Prostate gland (tissue), 2 donors: Measurements from ENCODE around the gene APBA2.

Experiments used
- CTCF ChIP-seq, 4 experiments: fragments of 200-600 bp in 2 of 4; fragments of 450-650 bp in 2 of 4; sonication (generic) in 2 of 4; IDR thresholded peaks; 1 replicate in 3 of 4; 2 replicates in 1 of 4; pipeline ENCODE4 v1.5.1; 2016 to 2019; ENCODE audit warnings: antibody characterized with exemption in 4 of 4, mild to moderate bottlenecking in 2 of 4, moderate library complexity in 2 of 4
- POLR2A ChIP-seq: fragments of 450-650 bp; IDR thresholded peaks from one replicate; pipeline ENCODE4 v1.6.1; 2016; ENCODE audit warnings: antibody characterized with exemption, mild to moderate bottlenecking
- POLR2AphosphoS5 ChIP-seq: sonication (generic); formaldehyde crosslinking; IDR thresholded peaks from one replicate; pipeline ENCODE4 v1.6.1; 2017; ENCODE audit warnings: antibody characterized with exemption

GRCh38 chr15:28944286-28944685 is 58.5 kb downstream of the APBA2 start:
- TF ChIP-seq CTCF (IDR thresholded peaks at IDR 0.05), result no peak
- no peak for TF ChIP-seq POLR2AphosphoS5
- no peak for TF ChIP-seq POLR2A
